NCI-H2081 treated with DMSO at 0.1 percent for 48 hours (cell line): ENCODE results near the gene TMEM59L.
"Not testable (repeated sequence)": the region's sequence is repeated elsewhere in the genome, so short reads cannot be mapped to it uniquely, and the experiment has no call there.

ENCODE experiments used
- DNase-seq: peaks from one replicate; lab custom pipeline; 2025; lab: John Stamatoyannopoulos, UW

Gene TMEM59L

DNA sequence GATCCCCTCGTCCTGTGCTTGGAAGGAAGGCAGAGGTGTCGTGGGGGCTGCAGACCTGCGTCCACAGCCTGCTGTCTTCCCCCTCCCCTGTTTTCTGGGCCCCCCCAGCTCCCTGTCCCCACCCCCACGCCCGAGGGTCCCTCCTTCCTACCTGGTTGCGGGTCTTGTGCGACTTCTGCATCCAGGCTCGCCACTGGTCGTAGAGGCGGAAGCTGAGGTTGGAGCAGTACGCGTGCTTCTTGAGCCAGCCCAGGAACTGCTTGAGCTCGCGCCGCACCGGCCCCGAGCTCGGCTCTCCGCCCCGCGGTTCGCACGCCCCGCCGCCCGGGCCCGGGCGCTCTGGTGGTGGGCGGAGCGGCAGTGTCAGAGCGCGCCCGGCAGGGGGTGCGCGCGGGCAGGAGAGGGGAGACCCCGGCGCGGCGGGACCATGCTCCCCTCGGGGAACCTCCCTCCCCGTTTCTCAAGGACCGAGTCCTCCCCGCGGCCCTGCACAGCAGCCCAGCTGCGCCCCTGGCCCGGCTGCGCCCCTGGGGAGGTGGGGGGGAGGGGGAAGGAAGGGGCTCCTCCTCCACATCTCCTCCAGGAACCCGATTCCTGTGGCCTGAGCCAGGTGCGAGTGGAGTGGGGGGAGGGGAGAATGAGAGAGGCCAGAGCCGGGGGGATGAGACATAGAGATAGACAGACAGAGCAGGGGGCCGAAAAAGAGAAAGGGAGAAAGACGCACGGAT is 18.4 kb upstream of the TMEM59L start:
- DNase-seq, result no peak

DNA sequence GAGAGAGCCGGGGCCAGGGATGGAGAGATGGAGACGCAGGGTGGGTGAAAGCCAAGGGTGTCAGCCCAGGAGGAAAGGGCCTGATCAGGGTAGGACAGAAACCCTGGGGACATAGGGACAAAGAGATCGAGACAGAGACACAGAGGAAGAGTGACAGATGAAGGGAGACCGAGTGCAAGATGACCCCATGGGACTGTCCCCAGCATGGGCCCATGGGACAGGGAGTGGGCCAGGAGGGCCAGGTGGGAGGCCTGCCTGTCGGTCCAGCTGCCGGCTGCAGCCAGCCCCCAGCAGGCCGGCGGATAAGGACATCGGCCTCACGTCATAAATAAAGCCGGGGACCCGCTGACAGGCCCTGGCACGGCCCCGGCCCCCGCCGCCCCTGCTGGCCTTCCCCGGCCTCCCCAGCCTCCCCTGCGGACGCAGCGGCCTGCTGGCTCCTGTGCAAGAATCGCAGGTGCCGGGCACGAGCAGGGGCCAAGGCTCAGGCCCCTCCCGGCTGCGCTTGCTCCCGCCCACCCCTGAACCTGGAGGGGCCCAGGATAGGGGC is 17.8 kb upstream of the TMEM59L start:
- DNase-seq, result no peak

DNA sequence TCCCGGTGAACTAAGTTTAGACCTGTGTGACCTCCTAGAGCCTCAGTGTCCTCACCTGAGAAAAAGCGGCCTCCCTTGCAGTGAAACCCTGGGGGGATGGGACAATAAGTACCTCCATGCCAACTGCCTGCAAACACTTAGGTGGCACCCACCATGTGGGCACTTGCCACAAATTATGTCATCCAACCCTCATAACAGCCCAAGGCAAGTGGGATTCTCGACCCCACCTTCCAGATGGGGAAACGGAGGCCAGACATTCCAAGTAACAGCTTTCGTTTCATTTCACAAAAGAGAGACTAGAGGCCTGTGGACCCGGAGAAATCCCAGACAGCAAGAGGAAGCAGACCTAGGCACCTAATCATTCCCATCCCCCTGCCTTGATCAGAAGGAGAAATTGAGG is 17.2 kb upstream of the TMEM59L start:
- DNase-seq, result no peak

DNA sequence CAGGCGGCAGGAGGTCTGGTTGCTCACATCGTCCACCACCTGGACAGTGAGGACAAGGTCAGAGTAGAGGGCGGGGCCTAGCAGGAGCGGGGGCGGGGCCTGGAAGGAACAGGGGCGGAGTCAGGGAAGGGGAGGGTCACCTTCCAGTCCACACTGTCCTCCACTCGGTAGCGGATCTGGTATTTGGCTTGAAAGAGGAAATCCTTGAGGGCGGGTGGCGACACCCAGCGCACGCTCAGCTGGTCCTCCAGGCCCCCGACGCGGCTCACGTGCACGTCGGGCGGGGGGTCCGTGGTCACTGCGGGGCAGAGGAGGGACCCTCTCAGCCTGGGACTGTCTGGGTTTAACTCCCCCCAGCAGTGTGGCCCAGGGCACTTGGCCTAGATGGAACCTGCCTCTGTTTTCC is 15.9 kb upstream of the TMEM59L start:
- DNase-seq, result no peak

DNA sequence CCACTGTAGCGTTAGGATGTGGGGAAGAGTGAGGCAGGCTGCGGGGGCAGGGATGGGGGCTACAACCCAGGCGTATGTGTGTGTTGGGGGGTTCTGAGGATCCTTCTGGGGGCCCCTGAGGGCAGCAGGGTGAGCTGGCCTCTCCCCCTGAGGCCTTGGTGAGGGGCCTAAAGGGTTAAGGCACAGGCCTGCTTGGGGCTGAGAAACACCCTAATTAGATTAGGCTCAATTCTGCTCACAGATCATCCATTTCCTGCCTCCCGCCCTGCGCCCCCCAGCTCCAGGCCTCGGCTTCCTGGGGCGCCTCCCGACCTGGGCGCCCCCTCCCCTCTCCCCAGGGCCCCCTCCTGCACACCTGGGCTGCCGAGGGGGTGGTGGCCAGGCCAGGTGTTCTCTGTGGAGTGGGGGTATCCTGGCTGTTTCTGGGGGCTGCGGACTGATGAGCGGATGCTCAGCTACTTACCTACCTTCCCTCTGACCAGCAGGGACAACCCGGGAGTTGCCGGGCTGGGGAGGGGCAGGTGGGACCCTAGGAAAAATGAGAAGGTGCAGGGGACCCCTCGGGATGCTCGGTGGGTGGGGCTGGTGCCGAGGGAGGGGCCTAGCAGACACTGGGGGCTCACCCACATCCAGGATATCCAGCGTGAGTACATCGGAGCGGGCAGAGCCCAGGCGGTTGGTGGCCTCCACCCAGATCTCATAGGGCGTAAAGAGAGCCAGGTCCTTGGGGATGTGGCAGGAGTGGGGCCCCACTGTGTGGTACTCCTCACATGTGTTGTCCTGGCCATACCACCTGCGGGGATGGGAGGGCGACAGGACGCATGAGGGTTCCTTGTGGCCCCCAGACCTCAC is 14.6 kb upstream of the TMEM59L start:
- no peak for DNase-seq

DNA sequence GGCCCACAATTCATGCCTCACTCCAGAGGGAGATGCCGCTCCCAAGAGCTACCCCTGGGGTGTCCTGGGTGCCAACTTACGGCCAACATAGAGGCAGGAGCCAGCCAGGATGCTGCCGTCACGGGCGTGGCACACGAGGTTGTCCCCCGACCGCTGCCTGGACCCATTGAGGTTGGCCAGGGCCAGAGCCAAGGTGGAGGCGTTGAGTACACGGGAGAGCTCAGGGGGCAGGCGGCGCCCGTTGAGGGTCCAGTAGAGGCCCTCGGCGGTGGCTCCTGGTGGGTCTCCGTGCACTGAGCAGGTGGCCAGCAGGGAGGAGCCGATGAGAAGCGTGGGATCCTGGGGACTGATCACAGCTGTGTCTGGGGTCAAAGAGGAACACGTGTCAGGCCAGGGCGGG is 13.2 kb upstream of the TMEM59L start:
- no peak for DNase-seq

DNA sequence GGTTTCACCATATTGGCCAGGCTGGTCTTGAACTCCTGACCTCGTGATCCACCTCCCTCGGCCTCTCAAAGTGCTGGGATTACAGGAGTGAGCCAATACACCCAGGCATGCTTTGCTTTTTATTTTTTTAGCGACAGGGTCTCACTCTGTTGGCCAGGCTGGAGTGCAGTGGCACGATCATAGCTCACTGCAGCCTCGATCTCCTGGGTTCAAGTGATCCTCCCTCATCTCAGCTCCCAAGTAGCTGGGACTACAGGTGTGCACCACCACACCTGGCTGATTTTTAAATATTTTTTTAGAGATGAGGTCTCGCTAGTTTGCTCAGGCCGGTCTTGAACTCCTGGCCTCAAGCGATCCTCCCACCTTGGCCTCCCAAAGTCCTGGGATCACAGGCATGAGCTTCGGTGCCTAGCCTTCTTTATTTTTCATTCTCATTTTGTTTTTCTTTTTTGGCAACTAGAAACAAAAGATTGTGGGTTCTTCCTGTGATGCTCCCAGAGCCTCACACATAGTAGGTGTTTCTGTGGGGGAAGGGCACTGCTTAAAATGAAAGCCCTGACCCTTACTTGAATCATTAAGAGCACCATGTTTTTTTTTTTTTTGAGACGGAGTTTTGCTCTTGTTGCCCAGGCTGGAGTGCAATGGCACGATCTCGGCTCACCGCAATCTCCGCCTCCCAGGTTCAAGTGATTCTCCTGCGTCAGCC is 11.8 kb upstream of the TMEM59L start:
- not testable (repeated sequence) for DNase-seq

DNA sequence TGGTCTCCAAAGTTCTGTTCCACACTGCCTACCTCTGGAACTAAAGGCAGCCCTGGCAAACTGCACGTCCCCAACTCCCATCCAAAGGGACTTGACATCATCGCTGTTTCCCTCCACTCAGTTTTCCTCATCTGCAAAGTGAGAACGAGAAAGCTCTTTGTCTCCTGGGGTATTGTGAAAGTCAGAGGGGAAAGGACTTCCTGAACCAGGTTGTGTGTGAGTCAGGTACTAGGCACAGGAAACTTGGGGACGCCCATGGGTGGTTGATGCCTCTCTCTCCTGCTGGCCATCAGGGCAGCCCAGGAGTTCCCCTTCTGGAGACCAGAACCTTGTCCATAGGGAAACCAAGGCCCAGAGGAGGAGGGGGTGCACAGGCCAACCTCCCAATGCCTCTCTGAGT is 10.8 kb upstream of the TMEM59L start:
- no peak for DNase-seq

DNA sequence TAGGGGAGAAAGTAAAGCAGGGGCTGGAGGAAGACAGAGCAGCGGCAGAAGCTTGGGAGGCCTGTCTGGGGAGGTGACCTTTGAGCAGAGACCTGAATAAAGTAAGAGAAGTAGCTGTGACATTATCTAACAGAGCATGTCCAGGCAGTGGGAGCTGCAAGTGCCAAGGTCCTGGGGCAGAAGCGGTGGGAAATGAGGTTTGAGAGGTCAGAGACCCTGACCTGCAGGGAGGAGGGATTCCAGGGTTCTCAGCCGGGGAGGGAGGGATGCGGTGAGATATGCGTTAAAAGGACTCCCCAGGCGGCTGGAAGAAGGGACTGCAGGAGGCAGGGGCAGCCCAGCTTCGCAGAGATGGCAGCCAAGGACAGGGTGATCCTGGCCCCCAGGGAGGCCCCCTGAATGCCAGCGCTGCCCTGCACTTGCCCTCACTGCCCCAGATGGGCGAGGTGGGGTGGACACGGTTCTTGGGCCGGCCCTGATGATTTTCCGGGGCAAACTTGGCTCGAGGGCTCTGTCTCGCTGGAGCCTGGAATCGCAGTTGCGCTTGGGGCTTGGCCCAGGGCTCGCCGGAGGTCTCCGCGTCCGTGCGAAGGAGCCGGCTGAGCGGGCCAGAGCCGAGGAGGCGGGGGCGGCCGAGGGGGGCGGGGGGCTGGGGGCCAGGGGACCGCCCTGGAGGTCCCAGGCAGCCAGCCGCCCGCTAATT is 9.3 kb upstream of the TMEM59L start:
- no peak for DNase-seq

DNA sequence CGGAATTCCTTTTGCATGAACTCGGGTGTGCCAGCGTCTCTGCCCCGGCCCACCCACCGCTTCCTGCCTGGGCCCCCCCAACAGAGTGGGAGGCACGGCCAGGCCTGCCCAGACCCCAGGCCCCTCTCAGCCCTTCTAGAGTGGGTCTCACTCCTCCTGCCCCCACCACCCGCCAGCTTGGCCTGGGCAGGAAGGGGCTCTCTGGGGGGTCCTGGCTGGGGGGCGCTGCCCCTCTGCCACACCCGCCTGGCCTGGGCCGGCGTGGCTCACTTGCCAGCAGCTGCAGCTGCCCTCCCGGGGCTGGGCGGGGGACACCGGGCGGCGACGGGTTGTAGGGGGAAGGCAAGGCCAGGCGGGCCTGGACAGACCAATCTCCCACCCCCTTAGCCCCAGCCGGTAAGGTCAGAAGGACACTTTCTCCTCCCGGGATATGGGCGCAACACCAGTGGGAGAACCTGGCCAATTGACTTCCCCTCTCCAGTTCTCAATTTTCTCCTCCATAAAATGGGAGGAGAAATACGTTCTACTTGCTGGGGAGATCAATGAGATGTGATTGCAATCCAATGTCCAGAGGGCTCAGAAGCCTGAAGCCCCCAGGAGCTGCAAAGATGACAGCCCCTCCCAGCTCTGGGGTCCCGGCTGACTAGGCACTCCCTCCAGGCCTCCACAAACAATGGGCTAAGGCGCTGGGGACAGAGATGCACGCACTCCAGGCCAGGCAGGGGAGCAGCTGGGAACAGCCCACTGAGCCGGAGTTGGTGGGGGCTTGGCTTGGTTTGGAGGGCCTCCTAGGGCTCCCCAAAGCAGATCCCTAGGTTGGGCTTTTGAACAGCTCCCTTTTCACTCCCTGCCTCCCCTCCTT is 8.5 kb upstream of the TMEM59L start:
- no peak for DNase-seq

DNA sequence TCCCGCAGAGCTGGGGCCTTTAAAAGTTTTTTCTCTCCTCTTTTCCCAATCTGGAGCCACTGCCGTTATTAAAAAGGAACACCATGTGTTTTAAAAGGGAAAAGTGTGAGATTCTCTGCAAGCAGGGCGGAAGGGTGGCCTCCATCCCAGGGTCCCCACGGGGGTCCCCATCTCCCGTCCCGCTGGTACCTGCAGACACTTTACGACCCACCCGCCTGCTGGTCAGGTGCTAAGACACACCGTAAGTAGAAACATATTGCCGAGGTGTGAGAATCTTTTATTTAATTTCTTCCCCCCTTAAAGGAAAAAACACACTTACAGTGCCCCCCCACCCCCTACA is 7.9 kb upstream of the TMEM59L start:
- DNase-seq, result no peak

DNA sequence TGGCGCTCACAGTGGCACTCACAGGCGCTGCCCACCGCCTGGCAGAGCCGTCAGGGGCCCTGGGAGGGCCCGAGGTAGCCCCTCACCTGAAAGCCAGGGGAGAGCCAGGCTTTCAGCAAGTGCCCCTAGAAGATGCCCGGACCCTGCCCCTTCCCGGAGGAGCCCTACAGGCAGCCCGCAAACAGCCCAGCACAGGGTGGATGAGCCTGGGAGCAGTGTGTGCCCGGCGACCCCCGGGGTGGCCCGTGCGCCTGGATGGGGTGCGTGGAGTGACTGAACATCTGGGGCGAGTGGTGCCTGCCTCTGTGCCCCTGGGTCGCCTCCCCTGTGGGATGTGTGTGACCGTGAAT is 7.5 kb upstream of the TMEM59L start:
- no peak for DNase-seq

DNA sequence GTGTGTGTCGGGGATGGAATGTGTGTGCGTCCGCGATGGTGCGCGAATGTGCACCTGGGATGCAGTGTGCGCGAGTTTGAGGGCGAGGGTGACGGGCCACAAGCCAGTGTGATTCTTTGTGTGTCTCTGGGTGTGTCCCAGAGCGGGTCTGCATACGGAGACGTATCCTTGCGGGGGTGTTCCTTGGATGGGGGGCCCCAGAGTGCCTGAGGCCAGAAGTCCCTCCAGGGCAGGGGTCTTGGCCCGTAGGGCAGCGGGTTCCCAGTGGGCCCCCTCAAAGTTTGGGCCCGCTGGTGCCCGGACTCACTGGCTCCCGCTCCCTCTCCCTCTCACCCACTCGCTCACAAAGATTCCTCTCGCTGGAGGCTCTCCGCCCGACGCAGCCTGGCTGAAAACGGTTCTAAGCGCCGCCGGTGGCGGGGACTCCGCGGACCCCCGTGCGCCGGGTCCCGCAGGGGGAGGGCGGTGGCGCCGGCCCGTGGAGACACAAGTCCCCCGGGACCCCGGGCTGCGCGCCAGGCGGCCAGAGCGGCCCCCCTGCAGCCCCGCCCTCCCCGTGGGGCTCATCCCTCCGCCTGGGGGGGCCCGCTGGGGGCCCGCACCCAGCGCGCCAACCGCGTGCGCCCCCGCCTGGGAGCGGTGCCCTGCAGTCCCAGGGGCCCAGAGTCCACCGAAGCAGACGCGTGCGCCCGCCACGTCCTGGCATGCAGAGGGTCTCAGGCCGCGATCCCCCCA is 7.0 kb upstream of the TMEM59L start:
- no peak for DNase-seq

DNA sequence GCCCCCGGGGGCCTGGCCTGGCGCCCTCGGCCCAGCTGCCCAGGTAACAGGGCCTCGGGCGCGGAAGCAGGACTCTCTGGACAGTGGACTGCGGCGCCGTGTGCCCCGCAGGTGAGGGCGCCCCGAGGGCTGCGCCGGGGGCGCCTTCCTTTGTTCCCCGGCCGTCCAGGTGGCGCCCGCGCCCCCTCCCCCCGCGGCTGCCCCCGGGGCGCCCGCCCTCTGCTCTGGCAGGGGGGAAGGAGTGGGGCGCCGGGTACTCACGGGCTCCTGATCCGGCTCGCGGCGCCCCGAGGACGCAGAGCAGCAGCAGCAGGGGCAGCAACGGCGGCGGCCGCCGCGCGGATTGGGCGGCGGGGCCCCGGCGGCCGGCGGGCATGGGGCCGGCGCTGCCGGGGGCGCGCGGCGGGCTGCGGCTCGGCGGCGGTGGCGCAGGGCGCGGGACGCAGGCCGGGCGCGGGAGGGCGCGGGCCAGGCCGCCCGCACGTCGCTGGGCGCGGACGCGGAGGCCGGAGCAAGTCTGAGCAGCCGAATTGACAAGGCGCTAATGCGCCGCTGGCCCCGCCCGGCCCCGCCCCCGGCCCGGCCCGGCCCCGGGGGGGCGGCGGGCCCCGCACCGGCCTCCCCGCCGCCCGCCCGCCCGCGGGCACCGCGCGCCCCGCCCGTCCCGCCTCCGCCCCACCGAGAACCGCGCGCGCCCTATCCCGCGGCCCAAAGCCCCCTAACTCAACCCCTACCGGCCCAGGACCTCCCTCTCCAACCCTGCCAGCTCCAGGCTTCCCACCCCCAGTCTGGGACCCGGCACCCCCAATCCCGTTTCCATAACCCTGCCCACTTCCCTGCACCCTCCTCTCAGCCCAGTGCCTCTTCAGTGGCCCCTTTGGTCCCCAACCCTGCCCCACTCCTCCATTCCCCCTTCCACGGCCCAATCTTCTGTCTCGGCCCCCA is 6.1 kb upstream of the TMEM59L start, which contains the start of gene CRLF1:
Gene CRLF1 (minus strand): TSS at position 519 of the 945 bp plus-strand sequence. CDS start 143 bp downstream, at position 376.
- DNase-seq, result no peak

DNA sequence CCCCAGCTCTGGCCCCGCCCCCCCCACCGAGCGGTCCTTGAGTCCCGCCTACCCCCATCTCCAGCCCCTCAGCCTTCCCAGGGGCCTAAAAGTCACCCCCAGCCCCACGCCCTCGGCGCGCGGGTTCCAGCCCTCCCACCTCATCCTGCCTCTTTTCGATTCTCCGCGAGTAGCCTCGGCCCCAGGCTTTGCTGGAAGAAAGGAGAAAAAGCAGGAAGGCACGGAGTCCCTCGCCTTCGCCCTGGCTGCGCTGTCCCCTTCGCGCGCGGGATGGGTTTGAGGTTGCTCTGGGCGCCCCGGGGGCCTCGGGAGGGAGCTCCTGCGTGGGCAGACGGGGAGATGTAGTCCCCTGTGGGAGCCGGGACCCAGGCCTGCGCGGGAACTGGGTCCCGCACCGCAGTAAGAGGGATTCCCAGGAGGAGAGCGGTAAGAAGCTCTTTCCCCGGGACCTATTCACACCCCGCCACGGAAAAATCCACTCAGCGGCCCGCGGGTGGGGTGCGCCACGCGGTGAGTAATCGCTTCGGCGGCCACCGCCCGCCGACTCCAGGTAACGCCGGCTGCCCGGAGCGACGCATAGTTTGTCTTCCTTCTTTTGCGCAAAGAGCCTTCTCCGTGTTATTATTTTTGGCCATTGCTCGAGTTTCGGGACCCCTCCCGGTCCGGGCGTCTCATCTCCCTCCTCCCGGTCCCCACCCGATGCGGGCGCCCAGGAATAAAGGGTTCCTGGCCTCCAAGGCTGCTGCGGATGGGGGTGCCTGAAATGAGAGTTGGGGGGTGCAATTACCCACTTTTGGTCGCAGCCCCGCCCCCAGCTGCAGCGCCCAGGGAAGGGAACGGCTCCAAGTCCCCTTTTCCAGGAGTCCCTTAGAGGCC is 5.2 kb upstream of the TMEM59L start:
- DNase-seq, result no peak

DNA sequence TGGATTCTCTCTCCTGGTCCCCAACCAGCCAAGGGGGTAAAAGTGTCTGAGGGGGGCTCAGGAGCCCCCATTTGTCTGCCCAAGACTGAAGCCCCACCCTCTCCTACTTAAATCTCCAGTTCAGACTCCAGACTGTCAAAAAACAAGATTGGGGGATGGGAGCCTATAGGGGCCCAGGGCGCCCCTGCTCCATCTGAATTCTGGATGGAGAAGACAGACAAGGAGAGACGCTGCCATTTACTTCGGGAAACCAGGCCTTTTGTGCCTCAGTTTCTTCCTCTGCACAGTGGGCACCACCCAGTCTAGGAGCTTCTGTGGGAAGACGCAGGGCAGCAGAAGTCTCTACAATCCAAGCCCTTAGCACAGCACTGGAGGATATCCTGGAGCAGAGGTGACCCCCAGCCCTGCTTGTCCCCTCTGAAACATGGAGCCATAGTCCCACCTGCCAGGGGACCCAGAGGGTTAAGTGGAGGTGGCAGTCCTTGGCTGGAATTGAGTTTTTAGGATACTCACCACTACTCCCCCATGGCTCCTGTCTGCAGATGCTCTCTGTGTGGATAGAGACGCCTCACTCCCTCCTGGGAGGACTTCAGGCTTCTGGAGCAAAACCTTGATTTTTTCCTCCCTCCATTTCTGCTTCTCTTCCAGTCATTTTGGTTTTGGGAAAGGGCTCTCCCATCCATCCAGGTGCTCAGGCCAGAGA is 4.4 kb upstream of the TMEM59L start:
- no peak for DNase-seq
